Caco-2 (cell line): Measurements from ENCODE around the gene TPK1. TPM values are rescaled to one million over a fixed set of nuclear protein-coding genes. Genes with fewer than 3 reads are reported as not detected.

Experiments
- BruUV-seq: library from RNA; stranded (reverse); fragments of 400-500 nt; replicated peaks from 2 replicates; lab custom pipeline; 2021; lab: Mats Ljungman, UMichigan
- CTCF ChIA-PET: fragments of 300-600 bp; sonication (Branson Sonifier 250); formaldehyde crosslinking; loops from one replicate; lab custom pipeline; 2022; ENCODE audit warnings: antibody characterized with exemption; lab: Charles Lee
- POLR2A ChIA-PET: fragments of 300-600 bp; sonication (Branson Sonifier 250); formaldehyde crosslinking; loops from one replicate; lab custom pipeline; 2022; ENCODE audit warnings: antibody characterized with exemption; lab: Charles Lee
- DNase-seq, 2 experiments: peaks; one replicate each; pipeline versions ENCODE4 v3.0.0 to v3.0.0-alpha.2; 2020 to 2022
- H3K27me3 ChIP-seq: replicated peaks from 2 replicates; pipeline ENCODE4 v1.6.0; 2011; ENCODE audit warnings: low read length; ENCODE audit not compliant: control insufficient read depth, insufficient read depth
- H3K36me3 ChIP-seq: 2 replicates; pipeline ENCODE4 v1.5.1; 2011; ENCODE audit warnings: low read length; ENCODE audit not compliant: control insufficient read depth, insufficient read depth
- H3K4me1 ChIP-seq: fragments of 250-450 bp; sonication (Bioruptor Pico); 2 replicates; pipeline ENCODE4 v1.5.1; 2020; ENCODE audit warnings: mild to moderate bottlenecking
- H3K4me3 ChIP-seq: 2 replicates; pipeline ENCODE4 v1.5.1; 2011; ENCODE audit warnings: low read depth, mild to moderate bottlenecking, control low read depth, low read length
- H3K9me3 ChIP-seq: fragments of 250-450 bp; sonication (Bioruptor Pico); 2 replicates; pipeline ENCODE4 v1.5.1; 2020; ENCODE audit warnings: mild to moderate bottlenecking, moderate library complexity
- H3K27ac Mint-ChIP-seq: one replicate; pipeline ENCODE4 v1.8.0; 2022; ENCODE audit warnings: mixed read lengths; ENCODE audit not compliant: unreplicated experiment
- H3K27me3 Mint-ChIP-seq: one replicate; pipeline ENCODE4 v1.8.0; 2022; ENCODE audit warnings: mixed read lengths; ENCODE audit not compliant: insufficient read depth, unreplicated experiment
- H3K36me3 Mint-ChIP-seq: one replicate; pipeline ENCODE4 v1.8.0; 2022; ENCODE audit warnings: mild to moderate bottlenecking, mixed read lengths; ENCODE audit not compliant: insufficient read depth, unreplicated experiment
- H3K4me1 Mint-ChIP-seq: one replicate; pipeline ENCODE4 v1.8.0; 2022; ENCODE audit warnings: low read depth, mixed read lengths; ENCODE audit not compliant: unreplicated experiment
- H3K4me3 Mint-ChIP-seq: one replicate; pipeline ENCODE4 v1.8.0; 2022; ENCODE audit warnings: mild to moderate bottlenecking, moderate library complexity, mixed read lengths; ENCODE audit not compliant: unreplicated experiment
- H3K9me3 Mint-ChIP-seq: one replicate; pipeline ENCODE4 v1.8.0; 2022; ENCODE audit warnings: mixed read lengths; ENCODE audit not compliant: unreplicated experiment
- intact Hi-C: fragments of 100-400 bp; cut with micrococcal nuclease; formaldehyde crosslinking; loops from one replicate; pipeline ENCODE4 v1.10.0; 2022; ENCODE audit not compliant: unreplicated experiment
- total RNA-seq: library from RNA; stranded (reverse); gene quantifications from 2 replicates; pipeline ENCODE4 v1.2.3, GENCODE V29; 2022
- TF ChIP-seq, protein P1 (sequence below), 2 experiments: fragments of 200-600 bp in 1 of 2; IDR thresholded peaks; 1 replicate in 1 of 2; 2 replicates in 1 of 2; pipeline versions ENCODE4 v1.5.1 to v1.8.0; 2011 to 2022; ENCODE audit warnings: antibody characterized with exemption in 1 of 2, control low read depth in 1 of 2, inconsistent platforms in 1 of 2, low read depth in 1 of 2, low read length in 1 of 2, mild to moderate bottlenecking in 1 of 2, moderate library complexity in 1 of 2; ENCODE audit not compliant: insufficient read depth in 1 of 2, severe bottlenecking in 1 of 2, unreplicated experiment in 1 of 2

The TPK1 gene
- total RNA-seq, 1 experiment from 2014 or later, result 86.6 TPM

DNA sequence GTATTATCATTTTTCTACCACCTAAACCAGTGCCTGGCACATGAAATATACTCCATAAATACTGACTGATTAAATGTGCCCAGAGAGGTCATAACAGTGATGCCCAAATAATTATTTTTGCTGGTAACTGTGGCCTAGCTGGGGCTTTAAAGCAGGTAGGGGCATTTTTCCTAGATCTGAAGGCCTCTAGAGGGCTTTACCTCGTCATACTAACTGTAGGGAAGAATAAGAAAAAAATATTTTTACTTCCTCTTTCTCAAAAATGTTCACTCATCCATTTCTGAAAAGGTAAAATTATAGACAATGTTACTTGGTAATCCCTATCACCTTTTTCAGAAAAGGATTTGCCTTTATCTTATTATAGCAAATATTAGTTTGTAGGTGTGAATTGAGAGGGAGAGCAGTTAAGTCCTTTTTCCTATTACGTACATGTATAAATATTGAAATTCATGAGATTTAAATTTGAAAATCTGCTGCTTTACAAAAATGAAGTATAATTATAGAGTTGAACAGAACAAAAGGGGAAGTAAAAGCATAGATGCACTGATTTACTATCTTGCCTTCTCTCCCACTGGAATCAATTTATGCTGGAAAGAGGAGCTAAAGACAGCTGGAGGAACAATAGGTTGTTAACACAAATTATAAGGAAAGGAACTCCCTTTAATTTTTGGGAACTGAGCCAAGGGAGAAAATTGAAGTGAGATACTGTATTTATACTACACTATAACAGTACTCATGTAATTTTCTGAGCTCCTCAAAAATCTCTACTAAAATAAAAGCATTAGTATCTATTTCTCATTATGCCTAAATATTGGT, 360.8 kb downstream of the TPK1 start:
- no peaks in the 10 kb centered on the region for H3K9me3 ChIP-seq
- Mint-ChIP-seq H3K36me3 (no peaks in the 10 kb centered on the region), H3K4me3 (no peak overlapping the region), H3K27me3 (no peaks in the 10 kb centered on the region), H3K4me1 (peaks cover 10% of the 10 kb centered on the region), H3K9me3 (no peaks in the 10 kb centered on the region), H3K27ac (no peak overlapping the region)
- no peaks in the 10 kb centered on the region for H3K27me3 ChIP-seq
- ChIA-PET CTCF (no interaction called here), POLR2A (no interaction called here)
- H3K4me1 ChIP-seq, result peaks cover 5% of the 10 kb centered on the region; the same call in 1 of the 2 replicates
- no peak overlapping the region for H3K4me3 ChIP-seq
- no TSS peak for BruUV-seq
- TF ChIP-seq, protein P1, sequence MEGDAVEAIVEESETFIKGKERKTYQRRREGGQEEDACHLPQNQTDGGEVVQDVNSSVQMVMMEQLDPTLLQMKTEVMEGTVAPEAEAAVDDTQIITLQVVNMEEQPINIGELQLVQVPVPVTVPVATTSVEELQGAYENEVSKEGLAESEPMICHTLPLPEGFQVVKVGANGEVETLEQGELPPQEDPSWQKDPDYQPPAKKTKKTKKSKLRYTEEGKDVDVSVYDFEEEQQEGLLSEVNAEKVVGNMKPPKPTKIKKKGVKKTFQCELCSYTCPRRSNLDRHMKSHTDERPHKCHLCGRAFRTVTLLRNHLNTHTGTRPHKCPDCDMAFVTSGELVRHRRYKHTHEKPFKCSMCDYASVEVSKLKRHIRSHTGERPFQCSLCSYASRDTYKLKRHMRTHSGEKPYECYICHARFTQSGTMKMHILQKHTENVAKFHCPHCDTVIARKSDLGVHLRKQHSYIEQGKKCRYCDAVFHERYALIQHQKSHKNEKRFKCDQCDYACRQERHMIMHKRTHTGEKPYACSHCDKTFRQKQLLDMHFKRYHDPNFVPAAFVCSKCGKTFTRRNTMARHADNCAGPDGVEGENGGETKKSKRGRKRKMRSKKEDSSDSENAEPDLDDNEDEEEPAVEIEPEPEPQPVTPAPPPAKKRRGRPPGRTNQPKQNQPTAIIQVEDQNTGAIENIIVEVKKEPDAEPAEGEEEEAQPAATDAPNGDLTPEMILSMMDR (IDR thresholded peaks at IDR 0.05; ENCODE audit: insufficient read depth in 1 of 2, low read depth in 1 of 2, low read length in 1 of 2, severe bottlenecking in 1 of 2, unreplicated experiment in 1 of 2), result no peak
- intact Hi-C loops, result no loop called here
- no peaks in the 10 kb centered on the region for H3K36me3 ChIP-seq
- no peak for DNase-seq

DNA sequence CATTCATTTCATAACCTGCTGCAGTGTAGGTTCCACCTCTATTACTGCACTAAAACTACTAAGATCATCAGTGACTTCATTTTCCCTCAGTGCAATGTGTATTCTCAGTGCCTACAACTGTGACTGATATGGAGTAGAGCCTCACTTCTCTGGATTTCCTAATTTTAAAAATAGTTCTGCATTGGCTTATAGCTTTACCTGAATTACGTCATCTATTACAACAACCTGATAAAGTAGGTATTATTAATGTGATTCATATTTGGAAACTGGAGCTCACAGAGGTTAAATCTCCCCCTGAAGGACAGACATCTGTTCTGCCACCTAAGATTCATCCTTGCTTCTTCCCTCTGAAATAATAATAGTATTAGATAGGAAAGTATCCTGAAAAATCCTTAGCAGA, 361.5 kb downstream of the TPK1 start:
- H3K9me3 Mint-ChIP-seq, result no peaks in the 10 kb centered on the region
- H3K4me1 Mint-ChIP-seq, result peaks cover 10% of the 10 kb centered on the region
- no peak overlapping the region for H3K27ac Mint-ChIP-seq
- no peaks in the 10 kb centered on the region for H3K27me3 ChIP-seq
- POLR2A ChIA-PET, result no interaction called here
- H3K36me3 ChIP-seq, result no peaks in the 10 kb centered on the region
- H3K4me3 Mint-ChIP-seq, result no peak overlapping the region
- H3K27me3 Mint-ChIP-seq, result no peaks in the 10 kb centered on the region
- H3K4me1 ChIP-seq, result peaks cover 5% of the 10 kb centered on the region; the same call in 1 of the 2 replicates
- H3K9me3 ChIP-seq, result no peaks in the 10 kb centered on the region
- no TSS peak for BruUV-seq
- intact Hi-C loops, result no loop called here
- TF ChIP-seq, protein P1 (IDR thresholded peaks at IDR 0.05; ENCODE audit: insufficient read depth in 1 of 2, low read depth in 1 of 2, low read length in 1 of 2, severe bottlenecking in 1 of 2, unreplicated experiment in 1 of 2), result no peak
- no peak for DNase-seq
- no peak overlapping the region for H3K4me3 ChIP-seq
- H3K36me3 Mint-ChIP-seq, result no peaks in the 10 kb centered on the region
- CTCF ChIA-PET, result no interaction called here

DNA sequence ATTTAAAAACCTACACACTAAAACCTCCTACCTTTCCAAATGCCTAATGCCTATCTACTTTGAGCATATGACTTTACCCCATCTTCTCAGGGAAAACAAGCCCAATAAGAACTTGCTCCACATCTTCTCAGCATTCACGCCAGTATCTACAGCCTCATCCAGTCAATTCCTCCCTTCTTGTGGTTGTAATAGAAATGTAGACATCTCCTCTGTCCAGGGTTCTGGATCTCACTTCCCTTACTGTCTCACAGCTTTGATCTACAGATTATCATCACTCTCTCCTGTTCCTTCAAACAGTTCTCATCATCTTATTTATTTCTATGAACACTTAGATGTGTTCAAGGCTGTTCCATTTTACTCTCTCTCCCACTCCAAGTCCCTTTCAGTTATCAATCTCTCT, 361.9 kb downstream of the TPK1 start:
- no TSS peak for BruUV-seq

More for the DNA sequence above, 361.9 kb downstream of the TPK1 start:
- Mint-ChIP-seq H3K27me3 (no peaks in the 10 kb centered on the region), H3K9me3 (no peaks in the 10 kb centered on the region), H3K36me3 (no peaks in the 10 kb centered on the region), H3K4me3 (no peak overlapping the region), H3K4me1 (peaks cover 10% of the 10 kb centered on the region), H3K27ac (no peak overlapping the region)
- intact Hi-C loops, result no loop called here
- Histone ChIP-seq H3K4me1 (peaks cover 5% of the 10 kb centered on the region; the same call in 1 of the 2 replicates), H3K4me3 (no peak overlapping the region), H3K36me3 (no peaks in the 10 kb centered on the region), H3K27me3 (no peaks in the 10 kb centered on the region), H3K9me3 (no peaks in the 10 kb centered on the region)
- DNase-seq, result no peak
- POLR2A ChIA-PET, result no interaction called here
- TF ChIP-seq, protein P1 (IDR thresholded peaks at IDR 0.05; ENCODE audit: insufficient read depth in 1 of 2, low read depth in 1 of 2, low read length in 1 of 2, severe bottlenecking in 1 of 2, unreplicated experiment in 1 of 2), result no peak
- CTCF ChIA-PET, result no interaction called here
